GM19328 (cell line): ENCODE measurements around the gene SPACA7.
"Not testable (repeated sequence)": the region's sequence is repeated elsewhere in the genome, so short reads cannot be mapped to it uniquely, and the experiment has no call there.

Source experiments
- ATAC-seq: cut with Tn5 transposase; IDR thresholded peaks from one replicate; pipeline ENCODE4 v1.9.1; 2021; ENCODE audit warnings: mild to moderate bottlenecking, moderate library complexity; ENCODE audit not compliant: unreplicated experiment

SPACA7 gene

DNA sequence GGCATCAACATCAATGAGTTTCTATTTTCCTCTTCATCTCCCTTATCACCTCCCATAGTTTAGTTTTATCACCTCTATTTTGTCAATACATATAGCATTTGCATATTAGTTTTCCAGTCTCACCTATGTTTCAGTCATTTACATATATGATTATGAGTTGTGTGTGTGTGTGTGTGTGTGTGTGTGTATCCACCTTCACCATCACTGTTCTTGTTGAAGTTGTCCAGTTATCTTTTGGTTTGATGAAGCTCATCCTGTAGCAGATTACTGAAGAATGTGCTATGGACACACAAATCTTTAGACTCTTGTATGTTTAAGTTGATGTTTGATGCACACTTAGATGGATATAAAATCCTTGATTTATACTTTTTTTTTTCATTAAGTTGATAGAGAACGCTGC, 40.5 kb downstream of the SPACA7 start:
- ATAC-seq, result no peak

DNA sequence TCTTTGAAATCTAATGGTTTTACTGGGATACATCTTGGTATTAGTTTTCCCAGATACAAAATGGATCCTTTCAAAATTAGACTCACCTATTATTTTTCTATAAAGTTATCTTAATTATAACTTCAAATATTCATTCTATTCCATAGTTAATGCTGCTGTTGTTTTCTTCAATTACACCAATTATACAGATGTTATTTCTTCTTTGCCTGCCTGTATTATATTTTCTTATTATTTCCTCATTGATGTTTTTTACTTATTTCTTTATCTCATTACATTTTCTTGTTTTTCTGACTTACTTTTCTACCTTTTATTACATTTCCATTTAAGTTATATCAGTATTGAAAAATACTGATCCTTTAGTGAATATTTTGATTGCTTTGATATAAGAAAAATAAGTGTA, 40.9 kb downstream of the SPACA7 start:
- no peak for ATAC-seq

DNA sequence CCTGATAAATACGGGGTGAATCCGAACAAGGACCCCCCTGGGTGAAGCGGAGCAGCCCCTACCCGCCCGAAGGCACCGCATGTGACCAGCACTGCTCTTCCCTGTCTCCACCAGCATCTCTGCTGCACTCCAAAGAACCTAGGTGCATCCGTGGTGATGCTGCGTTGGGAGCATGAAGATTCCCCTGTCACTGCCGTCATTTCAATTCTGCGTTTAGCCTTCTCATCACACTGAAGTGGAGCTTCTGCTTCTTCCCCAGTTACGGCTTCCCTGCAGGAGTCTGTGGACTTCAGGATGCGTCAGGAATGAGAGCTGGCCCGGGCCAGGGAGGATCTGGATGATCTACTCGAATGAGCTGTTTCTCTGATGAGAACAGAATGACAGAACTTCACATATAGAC, 47.9 kb downstream of the SPACA7 start:
- no peak for ATAC-seq

DNA sequence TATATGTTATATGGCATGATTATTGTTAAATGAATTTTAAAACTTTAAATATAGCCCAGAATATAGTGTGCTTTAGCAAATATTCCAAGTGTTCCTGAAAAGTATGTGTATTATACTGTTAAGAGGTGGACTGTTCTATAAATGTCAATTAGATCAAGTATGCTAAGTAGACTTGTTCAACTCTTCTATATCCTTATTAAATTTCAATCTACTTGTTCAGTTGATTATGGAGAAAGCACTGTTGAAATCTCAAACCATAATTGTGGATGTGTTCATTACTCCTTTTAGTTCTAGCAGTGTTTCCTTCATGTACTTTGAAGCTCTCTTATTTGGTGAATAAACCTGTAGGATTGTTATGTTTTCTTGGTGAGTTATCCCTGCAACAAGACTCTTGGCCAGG, 52.5 kb downstream of the SPACA7 start:
- ATAC-seq, result no peak

DNA sequence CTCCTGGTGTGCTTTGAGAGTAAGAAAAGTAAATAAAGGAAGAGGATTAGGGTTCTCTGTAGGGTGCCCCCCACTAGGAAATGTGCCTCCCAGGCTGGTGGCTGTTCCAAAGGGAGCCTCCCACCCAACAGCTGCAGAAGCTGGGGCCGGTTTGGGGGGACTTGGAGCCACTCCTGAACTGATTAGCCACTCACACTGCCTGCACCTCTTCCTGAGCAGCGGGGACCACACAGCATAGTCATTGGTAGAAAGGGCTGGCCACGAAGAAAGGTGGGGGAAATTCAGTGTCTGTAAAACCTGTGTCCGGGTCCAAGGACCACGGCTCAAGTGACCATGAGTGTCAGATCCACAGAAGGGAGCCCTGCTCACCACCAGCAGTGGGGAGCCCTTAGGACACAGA, 55.6 kb downstream of the SPACA7 start:
- no peak for ATAC-seq

DNA sequence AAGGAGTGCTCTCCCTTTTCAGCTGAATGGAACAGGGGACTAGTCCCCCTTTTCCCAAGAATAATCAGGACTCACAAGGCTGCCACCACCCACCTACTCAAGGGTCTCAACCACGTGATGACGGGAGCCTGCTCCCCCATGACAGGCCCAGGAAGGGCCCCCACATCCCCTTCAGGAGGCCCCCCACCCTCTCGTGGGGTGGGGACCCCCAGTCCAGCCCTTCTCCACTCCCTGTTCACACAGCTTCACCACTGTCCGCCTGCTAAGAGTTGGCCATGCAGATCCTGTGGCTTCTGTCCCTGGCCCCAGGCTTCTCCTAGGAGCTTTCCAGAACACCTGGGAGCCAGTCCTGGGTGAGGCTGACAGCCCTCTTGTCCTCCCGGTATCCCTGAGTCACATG, 56.6 kb downstream of the SPACA7 start:
- not testable (repeated sequence) for ATAC-seq

DNA sequence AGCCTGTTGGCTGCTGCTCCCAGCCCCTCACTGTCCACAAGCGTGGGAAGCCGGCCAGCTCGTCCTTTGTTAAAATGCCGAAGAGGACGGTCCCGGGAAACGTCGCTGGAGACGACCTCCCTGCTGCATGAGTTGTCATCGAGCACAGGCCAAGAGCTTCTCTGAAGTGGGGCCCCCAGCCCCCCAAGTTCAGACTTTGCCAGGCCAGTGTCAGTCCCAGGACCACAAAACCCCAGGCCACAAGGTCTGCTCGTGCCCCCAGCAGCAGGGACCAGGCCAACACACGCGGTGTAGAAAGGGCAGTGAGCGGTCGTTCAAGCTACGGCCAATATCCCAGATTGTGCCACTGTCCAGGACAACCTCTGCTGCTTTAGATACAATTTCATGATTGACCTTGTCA, 57.4 kb downstream of the SPACA7 start:
- not testable (repeated sequence) for ATAC-seq

DNA sequence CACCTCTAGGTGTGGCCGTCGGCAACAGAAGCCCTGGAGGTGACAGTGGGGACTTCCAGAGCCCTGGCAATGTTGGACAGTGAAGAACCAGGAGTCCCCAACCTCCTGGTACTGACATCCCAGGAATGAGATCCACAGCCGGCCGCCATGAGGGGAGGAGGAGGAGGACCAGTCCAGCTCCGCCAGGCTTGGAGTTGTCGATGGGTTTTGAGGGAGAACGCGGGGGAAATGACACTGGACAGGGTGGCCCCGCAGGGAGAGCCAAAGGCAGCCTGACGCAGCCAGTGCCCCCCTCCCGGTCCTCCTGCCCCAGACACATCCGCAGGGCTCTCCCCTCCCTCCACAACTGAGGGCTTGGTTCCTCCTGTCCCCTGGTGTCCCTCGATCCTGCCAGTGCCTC, 57.9 kb downstream of the SPACA7 start:
- no peak for ATAC-seq

DNA sequence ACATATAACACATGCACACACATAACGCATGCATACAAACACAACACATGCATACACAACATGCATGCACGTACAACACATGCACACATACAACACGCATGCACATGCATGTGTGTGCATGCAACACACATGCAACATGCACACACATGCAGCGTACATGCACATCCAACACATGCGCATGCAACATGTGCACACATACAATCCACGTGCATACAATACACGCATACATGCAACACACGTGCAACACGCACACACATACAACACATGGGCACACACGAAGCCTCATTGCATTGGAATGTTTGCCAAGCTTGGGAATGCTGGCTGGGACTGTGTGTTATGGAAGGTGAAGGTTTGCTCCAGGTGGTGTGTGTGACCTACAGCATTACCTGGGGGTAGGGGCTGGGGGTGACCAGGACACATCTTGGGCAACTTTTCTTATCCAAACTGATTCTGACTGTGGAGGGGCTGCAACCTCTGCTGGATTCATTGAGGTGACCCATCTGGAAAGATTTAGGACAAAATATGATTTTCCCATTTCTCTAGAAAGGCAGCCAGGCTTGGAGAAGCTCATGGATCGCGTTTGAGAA, 58.9 kb downstream of the SPACA7 start:
- ATAC-seq, result no peak

DNA sequence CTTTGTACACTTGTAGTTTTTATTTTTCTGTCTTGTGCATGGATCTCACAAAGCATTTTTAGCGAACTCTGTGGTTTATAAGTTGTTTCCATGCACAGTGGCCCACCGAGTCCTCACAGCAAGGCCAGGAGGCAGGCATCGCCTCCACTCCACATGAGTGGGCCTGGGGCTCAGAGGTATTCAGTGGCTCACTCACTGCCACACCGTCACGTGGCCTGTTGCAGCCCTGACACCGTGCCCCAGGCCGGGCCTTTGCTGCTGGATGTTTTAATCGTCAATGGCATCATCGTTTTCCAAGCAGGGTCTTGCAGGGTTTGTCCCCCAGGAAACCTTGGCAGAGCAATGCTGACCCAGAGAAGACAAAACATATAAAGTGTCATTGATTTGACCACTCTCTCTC, 59.8 kb downstream of the SPACA7 start:
- no peak for ATAC-seq

DNA sequence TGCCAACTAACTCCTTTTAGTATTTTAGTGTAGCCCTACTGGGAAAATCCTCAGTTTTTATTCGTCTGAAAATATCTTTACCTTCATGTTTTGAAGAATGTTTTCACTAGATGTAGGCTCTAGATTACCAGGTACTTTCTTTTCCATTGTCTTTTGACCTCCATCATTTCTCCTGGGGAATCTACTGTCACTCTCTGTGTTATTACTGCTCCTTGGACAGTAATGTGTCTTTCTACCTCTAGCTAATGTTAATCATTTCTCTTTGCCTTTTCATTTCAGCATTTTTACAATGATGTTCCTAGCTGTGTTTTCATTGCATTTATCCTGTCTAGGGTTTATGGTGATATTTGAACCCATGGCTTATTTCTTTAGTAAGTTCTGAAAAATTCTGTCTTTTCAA, 61.9 kb downstream of the SPACA7 start:
- ATAC-seq, result no peak

DNA sequence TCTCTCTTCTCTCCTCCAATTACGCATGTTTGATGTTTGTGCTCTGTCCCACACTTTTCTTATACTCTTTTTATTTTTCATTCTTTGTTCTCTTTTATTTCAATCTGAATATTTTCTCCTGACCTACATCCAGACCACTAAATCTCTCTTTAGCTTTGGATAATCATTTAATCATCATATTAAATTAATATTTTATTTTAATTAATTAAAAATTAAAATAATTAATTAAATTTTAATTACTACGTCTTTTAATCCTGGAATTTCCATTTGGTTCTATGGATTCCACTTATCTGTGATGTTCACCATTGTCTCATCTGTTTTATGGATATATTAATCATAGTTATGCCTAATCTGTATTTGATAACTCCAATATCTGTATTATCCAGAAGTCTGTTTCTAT, 62.4 kb downstream of the SPACA7 start:
- ATAC-seq, result no peak

DNA sequence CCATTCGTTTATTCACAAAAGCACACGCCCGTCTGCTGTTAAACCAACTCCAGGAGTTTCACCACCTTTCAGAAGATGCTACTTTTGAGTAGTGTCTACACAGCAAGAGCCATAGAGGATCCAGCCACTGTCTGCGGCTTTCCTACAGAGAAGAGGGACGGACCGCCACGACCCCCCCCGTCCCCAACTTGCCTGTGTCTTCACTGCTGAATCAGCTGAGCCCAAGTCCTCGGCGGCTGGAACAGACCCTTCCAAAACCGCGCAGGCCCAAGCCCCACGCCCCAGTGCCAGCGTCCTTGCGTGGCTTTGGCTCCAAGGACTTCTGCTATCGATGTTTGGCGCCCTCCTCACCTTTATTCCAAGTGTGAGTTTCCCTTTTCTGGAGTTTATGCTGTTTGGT, 65.1 kb downstream of the SPACA7 start:
- no peak for ATAC-seq

DNA sequence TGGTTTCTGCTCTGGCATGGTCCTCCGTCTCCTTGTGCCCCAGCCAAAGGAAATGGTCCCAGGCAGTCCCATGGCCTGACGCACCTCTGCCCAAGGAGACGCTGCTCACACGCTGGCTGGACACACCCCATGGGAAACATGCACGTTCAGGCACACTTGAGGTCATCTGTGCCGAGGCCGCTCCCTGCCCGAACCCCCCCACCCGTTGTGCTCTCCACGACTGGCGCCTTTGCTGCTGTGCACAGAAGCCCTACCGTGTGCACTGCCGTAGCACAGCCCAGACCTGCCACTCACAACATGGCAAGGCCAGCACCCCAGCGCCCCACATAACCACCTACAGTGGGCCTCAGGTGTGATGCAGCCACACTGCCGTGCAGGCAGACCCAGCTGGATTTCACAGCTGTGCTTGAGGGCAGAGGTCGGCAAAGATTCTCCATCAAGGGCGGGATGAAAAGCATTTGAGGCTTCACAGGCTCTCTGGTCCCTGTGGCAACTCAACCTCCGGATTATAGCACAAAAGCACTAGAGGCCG, 65.7 kb downstream of the SPACA7 start:
- no peak for ATAC-seq

DNA sequence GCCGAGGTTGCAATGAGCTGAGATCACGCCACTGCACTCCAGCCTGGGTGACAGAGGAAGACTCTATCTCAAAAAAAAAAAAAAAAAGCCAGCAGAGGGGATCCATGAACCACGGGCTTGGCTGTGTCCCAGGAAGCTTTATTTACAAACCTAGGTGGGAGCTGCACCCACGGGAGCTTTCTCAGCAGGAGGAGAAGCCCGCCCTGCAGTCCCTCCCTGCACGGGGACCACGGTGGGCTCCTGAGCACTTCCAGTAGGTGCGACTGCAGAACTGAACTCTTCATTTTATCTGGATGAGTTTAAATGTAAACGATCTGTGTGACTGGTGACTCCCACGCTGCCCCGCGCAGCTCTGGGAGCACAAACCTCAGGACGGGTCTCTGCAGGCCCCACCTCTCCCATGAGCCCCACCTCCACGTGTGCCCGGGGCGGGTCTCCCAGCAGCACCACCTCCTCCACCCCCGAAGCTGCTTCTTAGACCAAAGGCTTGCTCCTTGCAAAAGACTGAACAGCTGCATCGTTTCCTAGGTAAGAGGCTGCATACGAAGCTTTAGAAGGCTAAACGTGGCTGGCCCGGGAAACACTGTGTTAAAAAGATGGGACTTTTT, 66.4 kb downstream of the SPACA7 start:
- no peak for ATAC-seq

DNA sequence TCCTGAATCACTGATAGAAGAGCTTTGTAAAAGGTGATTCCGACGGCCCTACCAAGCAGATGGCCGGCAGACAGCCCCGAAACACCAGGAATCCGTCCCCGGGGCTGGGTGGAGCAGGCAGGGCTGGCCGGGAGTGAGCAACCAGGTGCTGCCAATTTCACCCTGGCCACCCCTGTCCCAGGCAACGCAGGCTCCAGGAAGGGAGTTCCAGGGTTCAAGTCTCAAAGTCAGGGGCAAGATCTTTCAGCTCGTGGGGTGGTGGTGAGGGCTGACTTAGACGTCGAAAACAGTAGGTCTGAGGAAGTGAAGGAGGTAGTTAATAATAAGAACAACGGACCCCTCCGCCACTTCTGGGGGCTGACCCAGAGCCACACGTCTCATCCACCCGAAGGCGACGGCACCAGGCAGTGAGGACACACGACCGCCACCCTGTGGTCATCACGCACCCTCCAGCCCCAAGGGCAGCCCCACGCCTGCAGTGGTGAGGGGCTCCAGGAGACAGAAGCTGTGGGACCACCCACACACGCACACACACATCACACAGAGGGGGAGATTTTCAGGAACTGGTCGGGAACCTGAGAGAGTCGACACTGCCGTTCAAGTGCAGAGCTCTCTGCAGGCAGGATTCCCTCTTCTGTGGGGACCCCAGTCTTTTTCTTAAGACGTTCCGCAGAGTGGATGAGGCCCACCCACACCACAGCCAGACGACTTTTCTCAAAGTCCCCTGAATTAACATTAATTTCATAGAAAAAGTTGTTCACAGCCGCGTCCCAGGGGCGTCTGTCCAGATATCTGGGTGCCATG, 67.2 kb downstream of the SPACA7 start:
- ATAC-seq, result no peak

DNA sequence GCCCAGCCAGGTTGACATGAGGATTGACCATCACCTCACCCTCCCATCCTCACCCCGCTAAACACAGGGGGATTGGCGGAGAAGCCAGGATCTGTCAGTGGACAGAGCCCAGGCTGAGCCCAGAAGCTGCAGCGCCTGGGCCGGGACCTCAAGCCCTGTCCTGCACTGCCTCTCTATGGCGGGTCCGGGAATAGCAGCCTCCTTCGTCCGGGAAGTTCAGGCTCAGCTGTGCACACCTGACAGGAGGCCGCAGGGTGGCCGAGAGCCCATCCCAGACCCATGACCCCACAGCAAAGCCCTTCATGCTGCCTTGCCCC, 67.8 kb downstream of the SPACA7 start:
- no peak for ATAC-seq

DNA sequence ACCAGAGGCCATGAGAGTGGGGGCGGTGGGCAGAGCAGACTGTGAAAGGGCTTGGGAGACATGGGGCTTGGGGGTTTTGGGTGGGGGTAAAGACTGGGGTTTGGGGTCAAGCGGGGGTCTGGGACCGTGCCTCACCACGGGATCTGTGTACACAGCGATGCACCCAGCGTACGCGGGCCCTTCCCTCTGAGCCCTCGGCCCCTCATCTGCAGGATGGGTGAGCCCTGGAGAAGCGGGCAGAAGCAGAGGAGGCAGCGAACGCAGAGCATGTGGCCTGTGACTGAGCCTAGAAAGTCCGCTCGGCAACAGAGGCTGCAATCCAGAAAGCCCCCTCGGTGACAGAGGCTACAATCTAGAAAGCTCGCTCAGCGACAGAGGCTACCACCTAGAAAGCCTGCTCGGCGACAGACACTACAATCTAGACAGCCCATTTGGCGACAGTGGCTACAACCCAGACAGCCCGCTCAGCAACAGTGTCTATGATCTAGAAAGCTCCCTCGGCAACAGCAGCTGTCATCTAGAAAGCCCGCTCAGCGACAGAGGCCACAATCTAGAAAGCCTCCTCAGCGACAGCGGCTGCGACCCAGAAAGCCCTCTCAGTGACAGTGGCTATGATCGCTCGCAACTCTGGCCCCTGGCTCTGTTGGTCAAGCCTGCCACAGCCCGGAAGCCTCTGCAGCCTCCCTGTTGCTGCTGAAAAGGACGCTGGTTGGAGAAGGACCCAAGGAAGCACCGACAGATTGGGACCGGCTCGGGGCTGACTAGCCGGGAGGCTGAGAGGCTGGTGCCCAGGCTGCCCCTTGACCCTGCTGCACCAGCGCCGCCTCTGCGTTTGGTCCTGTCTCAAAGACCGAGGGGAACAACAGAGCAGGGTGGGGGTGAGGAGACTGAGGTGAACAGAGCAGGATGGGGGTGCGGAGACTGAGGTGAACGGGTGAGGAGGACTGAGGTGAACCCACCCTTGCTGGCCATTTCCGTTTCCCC, 68.6 kb downstream of the SPACA7 start:
- ATAC-seq, result no peak

DNA sequence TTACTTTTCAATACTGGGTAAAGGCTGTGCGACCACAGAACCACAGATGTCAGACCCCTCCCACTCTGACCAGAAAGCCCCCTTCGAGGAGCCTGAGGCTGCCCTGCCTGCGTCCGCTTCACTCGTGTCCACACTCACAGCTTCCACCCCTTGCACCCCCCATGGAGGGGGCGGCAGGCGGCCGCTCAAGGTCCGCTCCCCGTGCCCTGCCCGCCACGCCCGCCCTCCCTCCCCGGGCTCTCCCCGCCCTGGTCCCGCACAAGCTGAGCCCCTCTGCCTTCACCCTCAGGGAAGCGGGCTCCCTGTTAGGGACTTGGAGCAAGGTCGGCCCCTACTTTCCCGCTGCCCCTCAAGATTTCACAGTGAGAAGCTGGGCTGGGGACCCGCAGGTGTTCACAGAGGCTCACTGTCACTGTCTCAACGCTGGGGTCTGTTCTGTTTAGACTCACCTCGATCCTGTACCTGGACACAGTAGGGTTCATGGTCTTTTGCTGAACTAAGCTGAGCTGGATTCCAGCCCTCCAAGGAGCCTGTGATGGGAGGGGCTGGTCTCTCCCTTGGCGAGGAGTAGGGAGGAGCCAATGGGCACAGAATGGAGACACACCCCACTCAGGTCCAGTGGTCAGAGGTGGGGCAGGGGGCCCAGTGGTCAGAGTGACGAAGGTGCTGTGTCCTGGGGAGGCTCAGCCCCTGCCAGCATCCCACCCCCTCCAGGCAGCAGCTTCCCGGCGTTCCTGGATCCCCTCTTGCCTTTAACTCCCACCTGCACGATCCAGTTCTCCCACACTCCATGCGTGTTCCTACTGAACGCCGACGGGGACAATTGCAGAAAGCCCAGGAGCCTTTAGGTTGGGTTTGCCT, 69.5 kb downstream of the SPACA7 start:
- no peak for ATAC-seq

DNA sequence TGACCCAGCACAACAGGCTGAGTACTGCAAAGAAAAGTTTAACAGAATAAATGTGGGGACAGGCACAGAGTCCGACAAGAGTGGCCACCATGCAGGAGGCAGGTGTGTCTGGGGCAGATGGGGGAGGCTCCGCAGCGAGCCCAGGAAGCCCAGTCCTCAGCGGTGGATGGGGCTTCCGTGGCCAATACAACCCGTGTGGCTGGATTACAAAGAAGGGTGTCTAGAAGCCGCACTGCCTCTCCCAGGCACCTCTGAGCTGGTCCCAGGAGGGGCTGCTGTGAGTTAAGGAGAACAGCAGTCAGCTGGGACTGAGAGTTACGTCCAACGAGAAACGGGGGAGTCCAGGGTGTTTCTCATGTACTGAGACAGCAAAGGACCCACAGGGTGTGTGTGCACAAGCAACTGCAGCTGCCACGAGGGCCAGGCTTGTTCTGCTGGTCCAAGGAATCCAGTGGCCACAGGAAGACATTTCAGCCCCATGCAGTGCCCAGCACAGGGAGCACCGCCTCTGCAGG, 70.2 kb downstream of the SPACA7 start:
- no peak for ATAC-seq
